NCI-H1105 (cell line): ENCODE results near the gene ATP10A.

ENCODE experiments used
- DNase-seq: peaks from one replicate; lab custom pipeline; 2025; lab: John Stamatoyannopoulos, UW

ATP10A gene

GRCh38 chr15:25812845-25813244 is 50.3 kb downstream of the ATP10A start:
- DNase-seq = no peak

GRCh38 chr15:25812073-25812472 is 51.1 kb downstream of the ATP10A start:
- no peak for DNase-seq

- DNase-seq = no peak
Observed at GRCh38 chr15:25811481-25811906, 51.6 kb downstream of the ATP10A start.

- DNase-seq = no peak
Observed at GRCh38 chr15:25810631-25811091, 52.5 kb downstream of the ATP10A start.

- no peak for DNase-seq
Observed at GRCh38 chr15:25810154-25810553, 53.0 kb downstream of the ATP10A start.

- DNase-seq = no peak
Observed at GRCh38 chr15:25807063-25807462, 56.1 kb downstream of the ATP10A start.

GRCh38 chr15:25805031-25805430 is 58.1 kb downstream of the ATP10A start:
- DNase-seq = no peak

- DNase-seq = no peak
Observed at GRCh38 chr15:25804451-25804850, 58.7 kb downstream of the ATP10A start.

GRCh38 chr15:25803541-25803940 is 59.6 kb downstream of the ATP10A start:
- DNase-seq = no peak

GRCh38 chr15:25803036-25803435 is 60.1 kb downstream of the ATP10A start:
- no peak for DNase-seq

GRCh38 chr15:25802285-25802830 is 60.8 kb downstream of the ATP10A start:
- no peak for DNase-seq

GRCh38 chr15:25801586-25802284 is 61.4 kb downstream of the ATP10A start:
- DNase-seq = no peak

GRCh38 chr15:25800761-25801515 is 62.2 kb downstream of the ATP10A start:
- no peak for DNase-seq

- no peak for DNase-seq
Observed at GRCh38 chr15:25799906-25800700, 63.0 kb downstream of the ATP10A start.

- DNase-seq = no peak
Observed at GRCh38 chr15:25797936-25798901, 64.9 kb downstream of the ATP10A start.

GRCh38 chr15:25797511-25797935 is 65.6 kb downstream of the ATP10A start:
- DNase-seq = no peak

GRCh38 chr15:25797035-25797434 is 66.1 kb downstream of the ATP10A start:
- no peak for DNase-seq

GRCh38 chr15:25796395-25796794 is 66.7 kb downstream of the ATP10A start:
- DNase-seq = no peak

- DNase-seq = no peak
Observed at GRCh38 chr15:25795712-25796111, 67.4 kb downstream of the ATP10A start.

GRCh38 chr15:25795061-25795460 is 68.1 kb downstream of the ATP10A start:
- DNase-seq = no peak
